BJ (cell line): Measurements from ENCODE around the gene KRTAP9-6. TPM values are rescaled to one million over a fixed set of nuclear protein-coding genes. Genes with fewer than 3 reads are reported as not detected.
"Not testable (repeated sequence)": the region's sequence is repeated elsewhere in the genome, so short reads cannot be mapped to it uniquely, and the experiment has no call there.

Source experiments
- CTCF ChIA-PET: fragments of 350-600 bp; formaldehyde crosslinking; extraction: SDS; loops from one replicate; lab custom pipeline; 2021; ENCODE audit warnings: antibody characterized with exemption, inconsistent platforms; lab: Yijun Ruan, JAX
- POLR2A ChIA-PET: fragments of 300-600 bp; sonication (Branson Sonifier 250); formaldehyde crosslinking; extraction: SDS; loops from one replicate; lab custom pipeline; 2021; ENCODE audit warnings: antibody characterized with exemption; lab: Charles Lee
- DNase-seq: peaks from one replicate; pipeline ENCODE4 v3.0.0-alpha.2; 2011; ENCODE audit warnings: low read depth
- H3K27me3 ChIP-seq: 2 replicates; pipeline ENCODE4 v1.6.0; 2011; ENCODE audit warnings: low read length; ENCODE audit not compliant: control insufficient read depth, insufficient read depth
- H3K36me3 ChIP-seq: 2 replicates; pipeline ENCODE4 v1.5.1; 2011; ENCODE audit warnings: low read length; ENCODE audit not compliant: control insufficient read depth, insufficient read depth
- H3K4me3 ChIP-seq: 2 replicates; pipeline ENCODE4 v1.5.1; 2011; ENCODE audit warnings: low read depth, mild to moderate bottlenecking, control low read depth, low read length
- polyA minus RNA-seq: library from RNA; depleted of rRNA, polyadenylated mRNA; stranded (reverse); fragments of >200 nt; gene quantifications from 2 replicates; pipeline ENCODE4 v1.2.3, GENCODE V29; 2011; rRNA and poly(A)+ RNA removed
- polyA plus RNA-seq: library from polyadenylated mRNA; depleted of rRNA; stranded (reverse); fragments of >200 nt; gene quantifications from 2 replicates; pipeline ENCODE4 v1.2.3, GENCODE V29; 2011; rRNA removed
- TF ChIP-seq, protein P1 (sequence below): IDR thresholded peaks from 2 replicates; pipeline ENCODE4 v1.5.1; 2011; ENCODE audit warnings: low read depth, mild to moderate bottlenecking, control low read depth, inconsistent platforms, low read length, moderate library complexity; ENCODE audit not compliant: insufficient read depth

KRTAP9-6 gene, protein sequence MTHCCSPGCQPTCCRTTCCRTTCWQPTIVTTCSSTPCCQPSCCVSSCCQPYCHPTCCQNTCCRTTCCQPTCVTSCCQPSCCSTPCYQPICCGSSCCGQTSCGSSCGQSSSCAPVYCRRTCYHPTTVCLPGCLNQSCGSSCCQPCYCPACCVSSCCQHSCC
- polyA plus RNA-seq (not detected in 2 replicates), polyA minus RNA-seq (not detected in 2 replicates)

DNA sequence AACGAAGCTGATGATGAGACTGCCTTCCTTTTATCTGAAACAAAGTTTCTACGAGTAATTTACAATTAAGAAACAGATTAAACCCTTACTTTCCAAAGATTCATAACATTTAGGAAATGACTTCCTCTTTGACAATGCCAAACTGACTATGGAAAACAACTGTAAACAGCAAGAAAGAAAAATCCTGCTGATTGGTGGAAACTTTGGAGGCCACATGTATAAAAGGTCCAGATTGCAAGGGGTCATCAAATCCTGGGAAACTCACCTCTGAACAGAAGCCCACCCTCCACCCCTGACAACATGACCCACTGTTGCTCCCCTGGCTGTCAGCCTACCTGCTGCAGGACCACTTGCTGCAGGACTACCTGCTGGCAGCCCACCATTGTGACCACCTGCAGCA lies at the start of gene KRTAP9-6:
Gene KRTAP9-6, plus strand, starts transcription at position 301 of the 400 bp plus-strand sequence. Its CDS starts 0 bp downstream, at position 301.
- CTCF ChIA-PET = no interaction called here
- TF ChIP-seq, protein P1, sequence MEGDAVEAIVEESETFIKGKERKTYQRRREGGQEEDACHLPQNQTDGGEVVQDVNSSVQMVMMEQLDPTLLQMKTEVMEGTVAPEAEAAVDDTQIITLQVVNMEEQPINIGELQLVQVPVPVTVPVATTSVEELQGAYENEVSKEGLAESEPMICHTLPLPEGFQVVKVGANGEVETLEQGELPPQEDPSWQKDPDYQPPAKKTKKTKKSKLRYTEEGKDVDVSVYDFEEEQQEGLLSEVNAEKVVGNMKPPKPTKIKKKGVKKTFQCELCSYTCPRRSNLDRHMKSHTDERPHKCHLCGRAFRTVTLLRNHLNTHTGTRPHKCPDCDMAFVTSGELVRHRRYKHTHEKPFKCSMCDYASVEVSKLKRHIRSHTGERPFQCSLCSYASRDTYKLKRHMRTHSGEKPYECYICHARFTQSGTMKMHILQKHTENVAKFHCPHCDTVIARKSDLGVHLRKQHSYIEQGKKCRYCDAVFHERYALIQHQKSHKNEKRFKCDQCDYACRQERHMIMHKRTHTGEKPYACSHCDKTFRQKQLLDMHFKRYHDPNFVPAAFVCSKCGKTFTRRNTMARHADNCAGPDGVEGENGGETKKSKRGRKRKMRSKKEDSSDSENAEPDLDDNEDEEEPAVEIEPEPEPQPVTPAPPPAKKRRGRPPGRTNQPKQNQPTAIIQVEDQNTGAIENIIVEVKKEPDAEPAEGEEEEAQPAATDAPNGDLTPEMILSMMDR = no peak
- H3K36me3 ChIP-seq = no peaks in the 10 kb centered on the region
- no peaks in the 10 kb centered on the region for H3K27me3 ChIP-seq
- POLR2A ChIA-PET = no interaction called here
- DNase-seq = no peak
- H3K4me3 ChIP-seq = no peak within 1 kb of the TSS

DNA sequence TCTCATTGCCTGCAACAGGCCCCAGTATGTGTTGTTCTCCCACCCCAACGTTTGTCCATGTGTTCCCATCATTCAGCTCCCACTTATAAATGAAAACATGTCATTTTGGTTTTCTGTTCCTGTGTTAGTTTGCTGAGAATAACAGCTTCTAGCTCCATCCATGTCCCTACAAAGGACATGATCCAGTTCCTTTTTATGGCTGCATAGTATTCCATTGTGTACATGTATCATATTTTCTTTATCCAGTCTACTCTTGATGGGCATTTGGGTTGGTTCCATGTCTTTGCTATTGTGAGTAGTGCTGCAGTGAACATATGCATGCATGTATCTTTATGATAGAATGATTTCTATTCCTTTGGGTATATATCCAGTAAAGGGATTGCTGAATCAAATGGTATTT lies 49.5 kb upstream of the KRTAP9-6 start:
- TF ChIP-seq, protein P1 = no peak
- Histone ChIP-seq H3K36me3 (no peaks in the 10 kb centered on the region), H3K4me3 (no peak overlapping the region), H3K27me3 (no peaks in the 10 kb centered on the region)
- ChIA-PET POLR2A (no interaction called here), CTCF (no interaction called here)
- no peak for DNase-seq

- no peaks in the 10 kb centered on the region for H3K36me3 ChIP-seq
Measured at GRCh38 chr17:41223821-41224220, 41.4 kb upstream of the KRTAP9-6 start.

GRCh38 chr17:41226051-41226450 lies 39.1 kb upstream of the KRTAP9-6 start:
- Histone ChIP-seq H3K4me3 (no peak overlapping the region), H3K27me3 (no peaks in the 10 kb centered on the region; the same call in 1 of the 2 replicates), H3K36me3 (no peaks in the 10 kb centered on the region)
- DNase-seq = no peak
- CTCF ChIA-PET = interaction anchor here (1.2 kb wide), 1 partner anchor 9 kb away, joined by 3 read pairs; no protein-coding TSS in a partner anchor
- TF ChIP-seq, protein P1 = no peak
- POLR2A ChIA-PET = no interaction called here

More at GRCh38 chr17:41223821-41224220, 41.4 kb upstream of the KRTAP9-6 start:
- CTCF ChIA-PET = no interaction called here
- no peak overlapping the region for H3K4me3 ChIP-seq
- TF ChIP-seq, protein P1 = no peak
- no peak for DNase-seq
- no peaks in the 10 kb centered on the region for H3K27me3 ChIP-seq
- POLR2A ChIA-PET = no interaction called here

GRCh38 chr17:41226598-41227095 lies 38.5 kb upstream of the KRTAP9-6 start, which contains the start of gene KRTAP9-2:
Gene KRTAP9-2, plus strand, starts transcription at chr17:41226648. Its CDS starts 7 bp downstream, at chr17:41226655.
- CTCF ChIA-PET = interaction anchor here (0.7 kb wide), 1 partner anchor 304 kb away, joined by 3 read pairs; no protein-coding TSS in a partner anchor
- DNase-seq, H3K36me3 ChIP-seq, H3K27me3 ChIP-seq, H3K4me3 ChIP-seq, POLR2A ChIA-PET: not testable (repeated sequence)
